HFFc6 (cell line): ENCODE measurements around the gene MUSK. TPM values are rescaled to one million over a fixed set of nuclear protein-coding genes. Genes with fewer than 3 reads are reported as not detected.
"Not testable (repeated sequence)": the region's sequence is repeated elsewhere in the genome, so short reads cannot be mapped to it uniquely, and the experiment has no call there.

Experiments
- DNase-seq: peaks from one replicate; pipeline ENCODE4 v3.0.0-alpha.2; 2018
- H3K27ac Mint-ChIP-seq: 2 replicates; pipeline ENCODE4 v1.8.0; 2020; ENCODE audit warnings: mild to moderate bottlenecking, mixed read lengths
- H3K27me3 Mint-ChIP-seq: 2 replicates; pipeline ENCODE4 v1.8.0; 2021; ENCODE audit warnings: mild to moderate bottlenecking, moderate library complexity, mixed read lengths; ENCODE audit not compliant: insufficient read depth
- H3K36me3 Mint-ChIP-seq: 2 replicates; pipeline ENCODE4 v1.8.0; 2021; ENCODE audit warnings: low read depth, mixed read lengths
- H3K4me1 Mint-ChIP-seq: 2 replicates; pipeline ENCODE4 v1.8.0; 2020; ENCODE audit warnings: low read depth, mixed read lengths
- H3K4me3 Mint-ChIP-seq: 2 replicates; pipeline ENCODE4 v1.8.0; 2020; ENCODE audit warnings: mild to moderate bottlenecking, moderate library complexity, mixed read lengths
- H3K9me3 Mint-ChIP-seq: 2 replicates; pipeline ENCODE4 v1.8.0; 2020; ENCODE audit warnings: mild to moderate bottlenecking, mixed read lengths
- CTCF ChIP-seq: fragments of 200-600 bp; sonication (generic); IDR thresholded peaks from 2 replicates; pipeline ENCODE4 v1.5.0; 2021; ENCODE audit warnings: antibody characterized with exemption, mild to moderate bottlenecking
- total RNA-seq, 6 experiments: library from RNA; stranded (reverse); fragmentation: NEBNext Ultra II Directional; extraction: Animal tissue kit (Norgen Biotek cat#: 25700); gene quantifications; 2 replicates in 1 of 6; 3 replicates in 5 of 6; pipeline ENCODE4 v1.2.3, GENCODE V29; 2021

MUSK gene
- total RNA-seq, 6 experiments from 2014 or later = 0.11 to 0.23 (median 0.14) TPM; not detected in 2

- Mint-ChIP-seq H3K36me3 (peaks cover 26% of the 10 kb centered on the region), H3K27me3 (no peaks in the 10 kb centered on the region), H3K4me1 (peaks cover 32% of the 10 kb centered on the region), H3K9me3 (peaks cover 10% of the 10 kb centered on the region), H3K4me3 (no peak overlapping the region), H3K27ac (no peak overlapping the region)
- DNase-seq = no peak
- TF ChIP-seq CTCF = no peak
Observed at GRCh38 chr9:110825950-110826349, 157.4 kb downstream of the MUSK start.

GRCh38 chr9:110826400-110826799 lies 157.8 kb downstream of the MUSK start:
- peaks cover 28% of the 10 kb centered on the region for H3K36me3 Mint-ChIP-seq
- not testable (repeated sequence) for H3K27ac Mint-ChIP-seq, H3K27me3 Mint-ChIP-seq, H3K4me3 Mint-ChIP-seq, DNase-seq
- H3K9me3 Mint-ChIP-seq = peaks cover 11% of the 10 kb centered on the region
- peaks cover 32% of the 10 kb centered on the region for H3K4me1 Mint-ChIP-seq

GRCh38 chr9:110828264-110828663 lies 159.7 kb downstream of the MUSK start:
- Mint-ChIP-seq H3K4me1 (peaks cover 47% of the 10 kb centered on the region), H3K9me3 (peaks cover 8% of the 10 kb centered on the region), H3K36me3 (peaks cover 24% of the 10 kb centered on the region), H3K27me3 (no peaks in the 10 kb centered on the region), H3K4me3 (no peak overlapping the region), H3K27ac (no peak overlapping the region)
- no peak for TF ChIP-seq CTCF
- peak; percentile 37 for DNase-seq

- Mint-ChIP-seq H3K27me3 (no peaks in the 10 kb centered on the region), H3K9me3 (peaks cover 5% of the 10 kb centered on the region), H3K4me3 (no peak overlapping the region), H3K4me1 (peaks cover 66% of the 10 kb centered on the region), H3K36me3 (peaks cover 17% of the 10 kb centered on the region), H3K27ac (no peak overlapping the region)
- no peak for TF ChIP-seq CTCF
- no peak for DNase-seq
Observed at GRCh38 chr9:110830495-110830894, 161.9 kb downstream of the MUSK start.

- DNase-seq = no peak
- TF ChIP-seq CTCF = no peak
- peak overlapping the region; percentile 63 for H3K27ac Mint-ChIP-seq
Observed at GRCh38 chr9:110832926-110833325, 164.3 kb downstream of the MUSK start.

GRCh38 chr9:110835404-110835803 lies 166.8 kb downstream of the MUSK start:
- peak overlapping the region; percentile 61 for H3K4me3 Mint-ChIP-seq
- H3K9me3 Mint-ChIP-seq = peaks cover 6% of the 10 kb centered on the region
- H3K4me1 Mint-ChIP-seq = peaks cover 86% of the 10 kb centered on the region
- no peak for TF ChIP-seq CTCF
- peak overlapping the region; percentile 64 for H3K27ac Mint-ChIP-seq
- DNase-seq = peak; percentile 79
- H3K36me3 Mint-ChIP-seq = peaks cover 29% of the 10 kb centered on the region
- no peaks in the 10 kb centered on the region for H3K27me3 Mint-ChIP-seq

More at GRCh38 chr9:110832926-110833325, 164.3 kb downstream of the MUSK start:
- peaks cover 5% of the 10 kb centered on the region for H3K9me3 Mint-ChIP-seq
- H3K4me1 Mint-ChIP-seq = peaks cover 84% of the 10 kb centered on the region
- 0 out of 2 replicates have a peak overlapping the region, but pooled peaks have one; percentile 35 for H3K4me3 Mint-ChIP-seq
- H3K36me3 Mint-ChIP-seq = peaks cover 30% of the 10 kb centered on the region
- no peaks in the 10 kb centered on the region for H3K27me3 Mint-ChIP-seq
